GM10266 (cell line): Measurements from ENCODE around the gene GPR82.
"Not testable (repeated sequence)": the region's sequence is repeated elsewhere in the genome, so short reads cannot be mapped to it uniquely, and the experiment has no call there.

Source experiments
- DNase-seq: peaks from one replicate; pipeline ENCODE4 v3.0.0; 2012; ENCODE audit errors: extremely low spot score
- CTCF ChIP-seq: IDR thresholded peaks from 2 replicates; pipeline ENCODE4 v1.5.1; 2012; ENCODE audit warnings: mild to moderate bottlenecking, low read depth; ENCODE audit not compliant: control insufficient read depth, insufficient read depth; ENCODE audit errors: missing control alignments

GPR82 gene

GRCh38 chrX:41723826-41724225 lies at the start of gene GPR82:
Gene GPR82 (plus strand): TSS chrX:41724181. CDS start chrX:41727027, 2,846 bp downstream.
- DNase-seq: no peak
- TF ChIP-seq CTCF: no peak

- DNase-seq: not testable (repeated sequence)
These were observed 47.6 kb upstream of the GPR82 start for GRCh38 chrX:41676361-41676760.

DNA sequence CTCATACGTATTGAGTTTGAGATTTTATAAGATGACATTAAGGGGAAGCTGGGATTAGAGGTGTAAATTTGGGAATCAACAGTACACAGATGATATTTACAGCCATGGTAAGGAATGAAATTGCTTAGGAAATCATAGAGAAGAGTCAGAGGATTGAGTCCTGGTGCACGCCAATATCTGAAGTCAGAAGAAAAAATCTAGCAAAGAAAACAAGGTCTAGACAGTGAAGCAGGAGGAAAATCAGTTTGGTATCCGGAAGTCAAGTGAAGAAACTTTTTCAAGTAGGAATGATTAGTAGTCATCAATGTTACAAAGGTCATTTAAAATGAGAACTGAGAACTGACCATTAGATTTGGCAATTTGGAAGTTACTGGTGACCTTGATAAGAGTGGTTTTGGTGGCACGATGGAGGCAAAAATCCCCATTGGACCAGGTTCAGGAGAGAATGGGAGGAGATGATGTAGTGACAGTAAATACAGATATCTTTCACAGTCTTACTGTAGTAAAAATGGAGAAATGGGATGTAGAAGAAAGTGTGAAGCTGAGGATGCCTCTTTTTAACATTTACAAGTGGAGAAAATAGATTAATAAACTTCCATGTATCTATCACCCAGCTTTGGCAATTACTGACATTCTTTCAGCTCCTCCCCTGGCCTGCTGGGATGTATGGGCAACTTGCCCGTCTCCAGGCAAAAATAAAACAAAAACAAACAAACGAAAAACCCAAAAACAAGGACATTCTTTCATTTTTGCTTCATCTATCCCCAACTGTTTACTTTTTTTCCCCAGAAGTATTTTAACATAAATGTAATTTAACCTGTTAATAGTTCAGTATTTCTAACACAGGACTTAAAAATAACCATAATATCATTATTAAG lies 46.6 kb upstream of the GPR82 start:
- no peak for DNase-seq

GRCh38 chrX:41684138-41684537 lies 39.8 kb upstream of the GPR82 start:
- no peak for TF ChIP-seq CTCF
- no peak for DNase-seq

More for the DNA sequence above, 46.6 kb upstream of the GPR82 start:
- no peak for TF ChIP-seq CTCF

DNA sequence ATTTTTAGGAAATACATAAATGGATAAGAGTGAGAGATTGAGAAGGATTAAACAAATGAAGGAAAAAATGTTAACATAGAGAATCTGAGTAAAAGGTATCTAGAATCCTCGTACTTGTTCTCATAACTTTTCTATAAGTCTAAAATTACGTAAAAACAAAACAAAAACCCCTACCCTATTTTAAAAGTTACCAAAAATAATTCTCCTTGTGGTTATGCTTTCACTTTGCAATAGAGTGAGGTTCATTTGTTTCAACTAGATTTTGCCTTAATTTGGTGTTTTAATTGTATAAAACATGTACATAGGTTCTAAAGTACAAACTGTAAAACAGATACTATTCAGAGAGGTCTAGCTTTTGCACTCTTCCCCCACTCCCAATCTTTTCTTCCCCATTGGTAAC lies 39.0 kb upstream of the GPR82 start:
- no peak for DNase-seq
- TF ChIP-seq CTCF: no peak

DNA sequence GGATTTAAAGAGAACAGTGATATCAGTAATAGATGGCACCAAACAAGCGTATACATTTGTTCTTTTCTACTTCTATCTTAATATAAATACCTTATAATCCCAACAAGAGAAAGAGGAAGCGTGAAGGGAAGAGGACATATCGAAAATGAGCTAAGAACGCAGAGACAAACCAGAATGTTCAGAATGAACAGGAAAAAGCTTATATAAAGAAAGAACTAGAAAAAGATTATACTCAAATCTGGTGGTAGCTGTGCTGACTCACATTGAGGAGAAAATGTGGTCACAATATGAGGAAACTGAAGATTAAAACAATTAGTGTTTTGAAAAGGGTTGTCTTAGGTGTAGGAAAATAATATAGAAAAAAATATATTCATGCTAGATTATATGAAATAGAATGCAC lies 37.2 kb upstream of the GPR82 start:
- DNase-seq: no peak
- TF ChIP-seq CTCF: no peak

GRCh38 chrX:41688156-41688555 lies 35.8 kb upstream of the GPR82 start:
- DNase-seq: no peak
- TF ChIP-seq CTCF: no peak
